TTC549 (cell line): ENCODE data around the gene GREB1.

ENCODE experiments used
- FAIRE-seq: peaks from 2 replicates; lab custom pipeline; 2012; peaks lifted over from hg19 to GRCh38; lab: Jason Lieb, UNC

Gene GREB1

DNA sequence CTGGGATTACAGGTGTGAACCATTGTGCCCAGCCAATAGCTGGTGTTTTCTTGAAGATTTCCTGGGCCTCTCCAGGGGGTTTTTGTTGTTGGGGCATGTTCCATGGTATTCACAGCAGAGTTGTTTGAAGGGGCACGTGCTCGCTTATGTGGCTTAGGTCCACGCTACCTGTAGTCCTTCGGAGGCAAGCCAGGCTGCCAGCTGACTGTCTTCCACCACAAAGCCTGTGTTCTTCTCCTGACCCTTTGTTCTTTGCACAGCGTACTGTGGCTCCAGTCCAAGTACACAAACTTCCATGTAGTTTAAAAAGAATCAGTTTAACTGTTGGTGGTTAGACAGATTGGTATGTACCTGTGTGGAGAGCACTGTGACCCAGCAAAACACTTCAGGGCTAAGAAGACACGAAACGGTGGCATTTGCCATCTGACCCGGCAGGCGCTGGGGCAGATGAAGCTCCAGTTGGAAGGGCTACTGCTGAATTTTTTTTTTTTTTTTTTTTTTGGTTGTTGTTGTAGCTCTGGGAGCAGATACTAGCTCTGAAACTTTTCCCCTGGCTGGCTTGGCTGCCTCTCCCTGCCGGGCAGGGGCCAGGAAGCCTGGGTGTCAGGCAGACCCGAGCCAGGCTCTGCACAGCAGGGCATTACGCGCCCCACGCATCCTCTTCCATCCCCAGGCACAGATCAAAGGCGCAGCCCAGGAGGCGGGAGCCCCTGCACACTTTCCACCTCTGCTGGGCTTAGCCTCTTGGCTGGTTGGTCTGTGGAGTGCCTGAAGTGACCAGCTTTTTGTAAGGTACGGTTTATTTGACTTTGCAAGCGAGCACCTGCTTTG lies 5.7 kb downstream of the GREB1 start:
- FAIRE-seq: no peak

- no peak for FAIRE-seq
These were observed 6.5 kb downstream of the GREB1 start for GRCh38 chr2:11540148-11540995.

- no peak for FAIRE-seq
These were observed 7.3 kb downstream of the GREB1 start for GRCh38 chr2:11540996-11541692.

DNA sequence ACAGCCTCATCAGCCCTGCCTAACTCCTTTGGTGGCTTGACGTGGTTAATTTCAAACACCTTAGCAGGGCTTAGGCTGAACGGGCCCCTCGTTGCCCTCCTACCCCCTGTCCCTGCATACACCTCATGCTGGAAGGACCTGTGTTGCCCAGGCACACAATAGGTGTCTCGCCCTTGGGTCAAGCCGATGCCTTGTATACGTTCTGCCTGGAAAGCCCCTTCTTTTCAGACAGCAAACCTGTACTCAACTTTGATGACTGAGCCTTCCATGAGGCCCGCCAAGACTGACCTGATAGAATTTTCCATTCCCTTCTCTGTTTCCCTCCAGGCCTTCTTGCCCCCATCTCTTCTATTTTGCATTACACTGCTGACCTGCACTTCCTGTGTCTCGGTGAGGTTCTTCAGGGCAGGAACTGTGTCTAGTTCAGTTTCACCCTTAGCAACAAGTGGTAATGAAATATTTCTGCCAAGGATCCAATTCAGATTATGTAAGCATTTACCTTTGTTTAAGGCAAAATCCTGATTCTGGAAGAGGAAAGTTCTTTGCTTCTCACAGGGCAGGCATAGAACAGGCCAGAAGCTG lies 7.9 kb downstream of the GREB1 start:
- FAIRE-seq: no peak

- FAIRE-seq: no peak
These were observed 8.5 kb downstream of the GREB1 start for GRCh38 chr2:11542275-11542819.

GRCh38 chr2:11543337-11544216 lies 9.7 kb downstream of the GREB1 start:
- FAIRE-seq: no peak

GRCh38 chr2:11546072-11546471 lies 12.2 kb downstream of the GREB1 start:
- no peak for FAIRE-seq

- FAIRE-seq: no peak
These were observed 14.2 kb downstream of the GREB1 start for GRCh38 chr2:11547912-11548497.

GRCh38 chr2:11550302-11550701 lies 16.5 kb downstream of the GREB1 start:
- FAIRE-seq: no peak

DNA sequence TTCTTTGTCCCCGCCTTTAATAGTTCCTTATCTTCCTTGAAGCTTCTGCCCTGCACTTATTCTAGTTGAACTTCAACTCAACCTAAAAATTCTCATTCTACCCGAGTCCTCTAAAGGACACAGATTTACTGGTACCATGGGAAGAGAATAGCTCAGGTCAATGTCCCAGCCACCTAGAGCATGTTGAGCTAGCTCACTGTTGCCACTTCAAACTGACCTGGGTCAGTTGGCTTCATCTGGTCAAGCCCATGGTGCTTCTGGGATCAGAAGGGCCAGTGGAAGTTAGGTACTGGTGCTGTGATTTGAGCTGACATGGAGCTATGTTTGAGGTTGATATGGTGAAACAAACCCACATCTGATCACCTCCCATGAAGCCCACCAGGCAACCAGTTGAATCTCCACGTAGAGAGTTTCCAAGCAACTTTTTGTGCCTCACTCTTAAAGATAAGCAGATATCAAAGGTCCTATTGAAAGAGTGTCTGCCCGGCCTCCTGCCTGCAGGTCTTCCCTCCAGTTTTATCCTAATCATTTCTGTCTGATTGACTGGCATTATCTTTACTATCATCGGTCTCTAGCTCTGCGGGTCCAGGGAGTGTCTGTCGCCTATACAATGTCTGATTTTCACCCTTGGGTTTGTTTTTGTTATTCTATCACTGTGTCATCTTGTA lies 17.2 kb downstream of the GREB1 start:
- no peak for FAIRE-seq

- no peak for FAIRE-seq
These were observed 17.9 kb downstream of the GREB1 start for GRCh38 chr2:11551569-11552259.

DNA sequence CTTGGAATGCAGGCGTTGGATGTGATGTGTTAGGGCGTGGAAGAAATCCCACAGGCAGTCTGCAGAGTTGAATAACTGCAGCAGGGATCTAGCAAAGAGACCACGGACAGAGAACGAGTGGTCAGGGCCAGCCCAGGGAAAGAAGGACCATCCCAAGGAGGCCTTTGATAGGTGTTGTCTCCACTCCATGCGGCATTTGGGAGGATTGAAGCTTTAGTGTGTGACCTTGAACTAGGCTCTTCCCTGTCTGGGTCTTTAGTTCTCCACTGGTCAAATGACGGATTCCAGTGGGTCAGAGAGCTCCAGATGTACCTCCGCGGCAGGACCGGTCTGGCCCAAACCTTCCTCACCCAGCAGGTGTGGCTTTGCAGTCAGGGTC lies 18.4 kb downstream of the GREB1 start:
- FAIRE-seq: no peak

DNA sequence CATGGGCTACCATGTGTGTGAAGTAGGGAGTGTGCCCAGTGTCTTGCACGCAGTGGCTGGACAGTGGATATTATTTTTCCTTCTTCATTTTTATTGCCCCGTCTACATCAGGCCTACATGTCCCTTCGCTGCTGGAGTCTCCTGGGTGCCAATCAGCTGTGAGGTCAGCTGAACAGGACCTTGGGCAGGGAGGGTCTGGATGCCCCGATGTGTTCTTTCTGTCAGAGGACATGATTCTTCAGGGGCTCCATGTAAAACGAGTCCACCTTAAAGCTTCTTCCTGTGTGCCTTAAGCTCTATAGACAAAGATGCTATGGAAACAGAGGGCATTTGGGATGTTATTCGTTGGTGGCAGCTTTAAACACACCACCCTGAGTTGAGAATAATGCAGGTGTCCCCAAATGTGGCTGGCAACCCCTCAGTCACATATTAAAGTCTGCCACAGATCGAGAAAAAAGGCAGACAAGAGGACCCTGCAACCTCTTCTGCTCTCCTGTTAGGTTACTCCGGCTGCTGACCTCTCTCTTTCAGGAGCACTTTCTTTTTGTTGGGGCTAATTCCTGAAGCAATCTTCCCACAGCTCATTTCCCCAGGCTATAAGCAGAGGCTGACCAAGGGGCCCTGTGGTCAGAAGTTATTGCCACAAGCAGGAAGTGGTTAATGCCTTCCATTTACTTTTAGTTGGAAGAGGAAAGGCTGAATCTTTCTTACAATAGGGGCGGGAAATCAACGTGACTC lies 20.0 kb downstream of the GREB1 start:
- FAIRE-seq: no peak

GRCh38 chr2:11554399-11554716 lies 20.5 kb downstream of the GREB1 start:
- no peak for FAIRE-seq

- FAIRE-seq: no peak
These were observed 22.4 kb downstream of the GREB1 start for GRCh38 chr2:11556101-11556806.

DNA sequence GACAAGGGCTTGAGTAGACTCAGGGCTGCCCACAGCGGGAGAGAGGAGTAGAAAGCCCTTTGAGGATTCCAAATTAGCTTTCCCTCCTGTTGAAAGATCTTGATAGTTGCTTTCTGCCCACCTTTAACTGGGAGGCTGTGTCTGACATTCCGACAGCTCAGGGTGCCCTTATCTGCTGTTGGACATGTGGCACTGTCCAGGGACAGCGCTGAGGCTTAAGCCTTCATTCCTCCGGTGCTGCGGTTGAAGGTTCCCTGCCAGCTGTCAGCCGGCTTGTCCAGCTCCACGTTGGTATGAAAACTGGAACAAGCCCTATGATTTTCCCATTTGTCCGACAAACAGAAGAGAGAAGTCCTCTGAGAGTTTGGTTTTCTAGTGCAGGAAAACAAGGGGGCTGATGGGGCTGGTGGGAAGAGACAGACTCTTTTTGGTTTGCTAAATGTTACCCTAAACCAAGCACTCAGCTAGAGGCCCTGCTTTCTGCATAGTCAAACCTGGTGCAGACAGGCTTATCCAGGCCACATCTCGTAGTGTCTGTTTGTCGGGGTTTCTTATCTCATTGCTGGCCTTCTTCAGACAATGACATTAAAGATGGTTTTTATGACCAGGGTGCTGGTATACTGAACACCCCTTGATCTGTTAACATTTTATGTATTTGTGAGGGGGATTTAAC lies 24.5 kb downstream of the GREB1 start:
- FAIRE-seq: no peak

DNA sequence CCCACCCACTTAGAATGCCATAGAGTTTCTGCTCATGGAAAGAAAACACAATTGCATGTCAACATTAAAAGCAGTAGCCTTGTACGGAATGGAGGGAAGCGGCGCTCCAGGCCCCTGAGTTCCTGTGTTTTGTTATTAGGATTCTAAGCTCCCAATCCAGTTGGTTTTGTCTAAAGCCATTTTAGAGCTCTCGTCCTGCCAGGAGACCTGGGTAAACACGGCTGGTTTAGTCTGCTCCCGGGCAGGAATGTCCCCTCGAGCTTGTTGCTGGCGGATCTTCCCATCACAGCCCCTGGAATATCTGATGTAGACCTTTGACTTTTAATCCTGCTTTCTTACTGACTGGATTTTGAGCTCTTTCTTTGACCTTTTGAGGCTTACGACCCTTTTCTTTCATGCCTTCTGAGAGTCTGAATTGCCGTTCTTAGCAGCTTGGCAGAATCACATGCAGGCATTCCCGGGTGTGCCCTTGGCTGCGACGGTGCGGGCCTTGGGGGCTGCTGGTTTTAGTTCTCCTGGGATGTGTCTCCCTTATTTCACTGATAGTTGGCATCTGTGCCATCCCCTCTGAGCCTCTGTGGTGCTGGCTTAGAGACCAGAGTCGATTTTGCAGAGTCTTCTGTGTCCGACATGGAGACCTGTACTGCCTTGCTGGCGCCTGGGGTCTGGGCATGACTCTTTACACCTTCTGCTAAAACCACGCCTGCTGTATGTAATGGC lies 25.4 kb downstream of the GREB1 start:
- FAIRE-seq: no peak
